AG04449 (cell line): ENCODE results near the gene SMYD3.

ENCODE experiments used
- CTCF ChIA-PET: fragments of 350-600 bp; formaldehyde crosslinking; extraction: SDS; loops from one replicate; lab custom pipeline; 2021; ENCODE audit warnings: antibody characterized with exemption; lab: Yijun Ruan, JAX
- POLR2A ChIA-PET: fragments of 400-600, 350-600 bp; formaldehyde crosslinking; extraction: SDS; loops from one replicate; lab custom pipeline; 2020; ENCODE audit warnings: antibody characterized with exemption, inconsistent platforms; lab: Yijun Ruan, JAX
- DNase-seq: peaks from one replicate; pipeline ENCODE4 v3.0.0-alpha.2; 2010; ENCODE audit warnings: low read depth, low spot score
- H3K4me3 ChIP-seq: 2 replicates; pipeline ENCODE4 v1.5.1; 2011; ENCODE audit warnings: low read depth, mild to moderate bottlenecking, control low read depth, low read length
- TF ChIP-seq, protein P1 (sequence below): IDR thresholded peaks from one replicate; pipeline ENCODE4 v1.5.1; 2011; ENCODE audit warnings: mild to moderate bottlenecking, moderate library complexity, low read length, control low read depth, inconsistent platforms; ENCODE audit not compliant: insufficient read depth; ENCODE audit errors: missing control alignments

SMYD3 gene

GRCh38 chr1:246179401-246179800 is 327.7 kb downstream of the SMYD3 start:
- ChIA-PET POLR2A (no interaction called here), CTCF (no interaction called here)
- TF ChIP-seq, protein P1, sequence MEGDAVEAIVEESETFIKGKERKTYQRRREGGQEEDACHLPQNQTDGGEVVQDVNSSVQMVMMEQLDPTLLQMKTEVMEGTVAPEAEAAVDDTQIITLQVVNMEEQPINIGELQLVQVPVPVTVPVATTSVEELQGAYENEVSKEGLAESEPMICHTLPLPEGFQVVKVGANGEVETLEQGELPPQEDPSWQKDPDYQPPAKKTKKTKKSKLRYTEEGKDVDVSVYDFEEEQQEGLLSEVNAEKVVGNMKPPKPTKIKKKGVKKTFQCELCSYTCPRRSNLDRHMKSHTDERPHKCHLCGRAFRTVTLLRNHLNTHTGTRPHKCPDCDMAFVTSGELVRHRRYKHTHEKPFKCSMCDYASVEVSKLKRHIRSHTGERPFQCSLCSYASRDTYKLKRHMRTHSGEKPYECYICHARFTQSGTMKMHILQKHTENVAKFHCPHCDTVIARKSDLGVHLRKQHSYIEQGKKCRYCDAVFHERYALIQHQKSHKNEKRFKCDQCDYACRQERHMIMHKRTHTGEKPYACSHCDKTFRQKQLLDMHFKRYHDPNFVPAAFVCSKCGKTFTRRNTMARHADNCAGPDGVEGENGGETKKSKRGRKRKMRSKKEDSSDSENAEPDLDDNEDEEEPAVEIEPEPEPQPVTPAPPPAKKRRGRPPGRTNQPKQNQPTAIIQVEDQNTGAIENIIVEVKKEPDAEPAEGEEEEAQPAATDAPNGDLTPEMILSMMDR, result no peak
- DNase-seq, result no peak
- no peak overlapping the region for H3K4me3 ChIP-seq

GRCh38 chr1:246178717-246179311 is 328.3 kb downstream of the SMYD3 start:
- DNase-seq, result no peak
- TF ChIP-seq, protein P1, result no peak
- CTCF ChIA-PET, result no interaction called here
- POLR2A ChIA-PET, result no interaction called here
- H3K4me3 ChIP-seq, result no peak overlapping the region

- TF ChIP-seq, protein P1, result no peak
- POLR2A ChIA-PET, result no interaction called here
- CTCF ChIA-PET, result no interaction called here
Observed at GRCh38 chr1:246176126-246177024, 330.7 kb downstream of the SMYD3 start.

DNA sequence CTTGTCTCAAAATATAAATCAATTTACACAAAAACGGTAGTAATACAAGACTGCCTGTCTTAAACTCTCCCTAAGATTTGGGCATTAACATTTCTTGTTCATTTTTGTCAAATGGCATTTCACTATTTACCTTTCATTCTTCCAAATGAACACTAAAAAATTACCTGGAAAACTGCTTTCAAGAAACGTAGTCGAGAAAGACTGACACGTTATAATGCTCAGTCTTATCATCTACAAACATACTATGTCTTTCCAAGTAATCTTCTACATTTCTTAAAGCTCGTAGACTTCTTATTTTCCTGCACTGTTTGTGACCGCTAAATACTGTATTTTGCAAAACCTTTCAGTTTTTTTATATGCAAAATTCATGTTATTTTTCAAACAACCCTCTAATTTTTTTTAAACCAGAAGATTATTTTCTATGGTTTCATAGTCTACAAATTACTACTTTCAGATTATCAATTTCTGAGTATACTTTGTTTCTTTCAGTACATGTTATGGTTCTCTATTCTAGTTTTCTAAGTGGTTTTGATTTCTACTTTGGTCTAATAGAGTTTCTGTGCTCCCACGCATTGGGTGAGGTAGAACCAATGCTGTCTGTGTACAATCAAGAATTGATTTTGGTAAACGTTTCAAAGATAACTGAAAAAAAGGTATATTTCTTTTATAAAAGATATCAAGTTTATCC is 336.4 kb downstream of the SMYD3 start:
- no peak for DNase-seq

More at GRCh38 chr1:246176126-246177024, 330.7 kb downstream of the SMYD3 start:
- no peak for DNase-seq
- H3K4me3 ChIP-seq, result no peak overlapping the region

GRCh38 chr1:246169486-246169885 is 337.6 kb downstream of the SMYD3 start:
- ChIA-PET POLR2A (no interaction called here), CTCF (no interaction called here)
- no peak for DNase-seq
- no peak overlapping the region for H3K4me3 ChIP-seq
- TF ChIP-seq, protein P1, result no peak

More for the DNA sequence above, 336.4 kb downstream of the SMYD3 start:
- ChIA-PET CTCF (no interaction called here), POLR2A (no interaction called here)
- no peak overlapping the region for H3K4me3 ChIP-seq
- TF ChIP-seq, protein P1, result no peak

DNA sequence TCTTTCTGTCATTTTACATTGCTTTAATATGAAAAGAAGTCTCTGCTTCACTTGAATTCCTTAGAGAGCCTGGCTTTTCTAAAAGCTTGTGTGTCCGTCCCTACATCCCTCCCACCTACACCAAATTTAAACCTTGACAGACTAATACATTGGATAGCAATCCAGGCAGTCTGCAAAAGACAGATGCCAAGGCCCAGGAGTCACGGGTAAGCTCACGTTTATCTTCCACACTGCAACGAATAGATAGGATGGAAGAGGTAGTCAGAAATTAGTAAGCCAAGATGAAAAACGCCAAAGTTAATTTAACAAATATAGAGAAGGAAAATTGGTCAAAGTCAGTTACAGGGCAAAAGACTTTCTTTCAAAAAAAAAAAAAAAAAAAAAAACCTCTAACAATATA is 338.1 kb downstream of the SMYD3 start:
- ChIA-PET CTCF (no interaction called here), POLR2A (no interaction called here)
- TF ChIP-seq, protein P1, result no peak
- no peak overlapping the region for H3K4me3 ChIP-seq
- no peak for DNase-seq
